GM21367 (cell line): Measurements from ENCODE around the gene MAP3K4.
"Not testable (repeated sequence)": the region's sequence is repeated elsewhere in the genome, so short reads cannot be mapped to it uniquely, and the experiment has no call there.

Experiments
- ATAC-seq: cut with Tn5 transposase; IDR thresholded peaks from one replicate; pipeline ENCODE4 v1.9.1; 2021; ENCODE audit not compliant: unreplicated experiment

Gene MAP3K4

DNA sequence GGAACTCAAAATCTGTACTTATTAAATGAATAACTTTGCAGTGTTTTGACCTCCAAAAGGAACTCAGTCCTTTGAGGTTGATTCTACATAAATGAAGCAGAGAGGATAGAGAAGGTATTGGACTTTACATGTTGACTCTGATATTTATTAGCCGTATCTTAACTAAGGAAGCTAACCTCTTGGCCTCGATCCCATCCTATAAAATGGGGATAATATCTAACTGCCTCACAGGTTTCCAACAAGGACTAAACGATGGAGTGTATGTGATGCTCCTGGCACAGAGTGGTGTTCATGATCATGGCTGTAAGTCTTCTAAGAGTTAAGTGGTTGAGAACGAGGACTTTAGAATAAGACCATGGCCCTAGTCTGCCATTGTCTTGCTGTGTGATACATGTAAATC, 24.2 kb upstream of the MAP3K4 start:
- ATAC-seq: no peak

DNA sequence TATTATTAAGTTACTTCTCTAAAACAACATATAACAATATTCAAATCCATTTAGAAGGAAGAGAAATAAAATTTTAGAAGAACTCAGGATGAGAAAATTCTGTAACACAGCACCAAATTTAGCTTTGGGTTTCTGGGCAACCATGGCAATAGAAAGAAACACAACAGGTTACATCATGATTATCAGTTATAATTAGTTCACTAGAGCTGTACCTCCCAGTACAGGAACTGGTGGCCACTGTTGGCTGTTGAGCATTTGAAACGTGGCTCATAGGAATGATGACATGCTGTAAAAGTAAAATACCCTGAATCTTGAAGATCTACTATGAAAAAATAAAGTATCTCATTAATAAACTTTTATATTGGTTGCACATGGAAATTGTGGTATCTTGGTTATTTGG, 23.7 kb upstream of the MAP3K4 start:
- no peak for ATAC-seq

GRCh38 chr6:160971171-160971570, 20.4 kb upstream of the MAP3K4 start:
- ATAC-seq: no peak

DNA sequence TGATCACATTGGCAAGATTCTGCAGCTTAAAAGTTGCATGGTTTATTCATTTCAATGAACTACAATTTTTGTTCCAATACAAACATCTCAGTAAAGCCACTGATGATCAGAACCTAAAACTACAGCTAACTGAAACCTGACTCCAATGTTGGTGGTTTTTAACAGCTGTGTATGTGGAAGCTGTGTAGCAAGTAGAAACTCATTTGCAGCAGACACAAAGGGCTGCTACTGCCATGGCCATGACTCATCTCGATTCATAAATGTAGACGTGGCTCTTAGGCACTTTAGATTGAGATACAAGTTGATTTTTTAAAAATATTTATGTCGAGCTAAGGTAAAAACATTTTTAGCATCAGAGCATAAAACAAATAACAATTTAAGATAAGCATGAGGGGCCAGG, 19.5 kb upstream of the MAP3K4 start:
- no peak for ATAC-seq

GRCh38 chr6:160972594-160972993, 19.0 kb upstream of the MAP3K4 start:
- ATAC-seq: not testable (repeated sequence)

DNA sequence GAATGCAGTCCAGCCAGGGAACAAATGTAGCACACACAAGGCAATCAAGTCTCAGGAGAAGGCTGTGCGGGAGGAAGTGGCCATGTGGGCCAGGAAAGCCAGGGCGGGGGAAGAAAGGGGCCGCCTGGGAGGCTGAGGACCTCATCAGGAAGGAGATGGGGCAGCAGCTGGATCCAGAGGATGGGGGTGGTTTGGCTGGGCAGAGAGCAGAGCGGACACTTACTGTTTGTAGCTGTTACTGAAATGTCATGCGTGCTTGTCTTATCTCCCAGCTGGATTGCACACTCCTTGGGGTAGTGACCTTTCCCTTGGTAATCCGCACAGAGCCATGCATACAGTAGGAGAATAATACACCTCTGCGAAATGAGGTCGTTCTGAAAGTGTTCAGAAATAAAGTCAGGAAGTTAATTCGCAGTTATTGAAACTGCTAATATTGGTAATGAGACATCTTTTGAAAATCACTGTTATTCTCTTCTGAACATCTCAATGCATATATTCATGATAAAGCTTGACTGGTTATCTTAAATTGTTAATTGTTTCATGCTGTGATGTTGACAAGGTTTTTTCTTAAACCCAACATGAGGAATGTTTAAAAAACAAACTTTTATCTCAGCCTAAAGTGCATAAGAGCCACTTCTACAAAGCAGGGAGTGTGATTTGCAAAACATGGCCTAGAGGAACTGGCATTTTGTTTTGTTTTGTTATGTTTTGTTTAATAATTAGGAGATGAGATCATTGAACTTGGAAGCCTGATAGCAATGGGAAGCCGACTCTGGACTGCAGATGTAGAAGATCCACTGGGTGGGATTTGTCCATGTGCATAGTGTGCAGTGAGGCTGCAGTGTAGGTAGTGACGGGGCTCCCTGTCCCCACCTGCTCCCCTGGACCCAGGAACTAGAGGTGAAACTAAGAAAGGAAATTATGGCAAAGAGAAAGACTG, 18.0 kb upstream of the MAP3K4 start:
- ATAC-seq: no peak

DNA sequence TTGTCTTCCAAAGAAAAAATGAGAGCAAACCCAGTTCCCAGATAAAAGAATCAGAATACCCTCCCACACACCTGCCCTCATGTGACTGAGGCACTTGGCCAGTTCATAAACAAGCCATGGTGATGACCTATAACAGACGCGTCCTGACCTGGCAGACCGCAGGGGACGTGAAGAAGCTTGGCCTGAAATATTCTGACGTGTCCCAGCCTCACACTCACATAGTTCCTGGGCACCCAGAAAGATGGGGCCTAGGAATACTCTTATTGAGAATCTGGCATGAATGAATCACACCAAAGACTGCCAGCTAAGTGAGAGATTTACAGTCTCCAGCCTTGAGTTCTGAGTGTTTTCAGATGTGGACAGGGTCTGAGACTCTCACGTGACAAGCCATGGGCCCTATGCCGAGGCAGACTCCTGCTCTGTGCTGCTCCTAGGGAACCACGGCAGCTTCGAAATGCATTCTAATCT, 17.2 kb upstream of the MAP3K4 start:
- ATAC-seq: no peak

- no peak for ATAC-seq
Observed at GRCh38 chr6:160975162-160975561, 16.4 kb upstream of the MAP3K4 start.

DNA sequence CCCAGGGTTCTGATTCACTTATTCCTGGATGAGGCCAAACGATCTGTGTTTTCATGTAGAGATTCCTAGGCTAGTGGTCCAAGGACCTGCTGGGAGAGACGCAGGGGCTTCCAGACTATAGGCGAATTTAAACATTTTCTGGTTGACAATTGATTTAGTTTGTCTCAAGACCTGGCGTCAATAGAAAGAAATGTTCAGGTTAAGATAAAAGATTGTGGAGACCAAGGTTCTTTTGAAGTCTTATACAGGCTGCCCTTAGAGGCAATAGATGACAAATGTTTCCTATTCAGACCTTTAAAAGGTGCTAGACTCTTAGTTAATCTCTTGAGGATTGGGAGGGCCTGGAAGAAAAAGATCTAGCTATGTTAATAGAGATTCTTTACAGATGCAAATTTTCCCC, 15.6 kb upstream of the MAP3K4 start:
- not testable (repeated sequence) for ATAC-seq

DNA sequence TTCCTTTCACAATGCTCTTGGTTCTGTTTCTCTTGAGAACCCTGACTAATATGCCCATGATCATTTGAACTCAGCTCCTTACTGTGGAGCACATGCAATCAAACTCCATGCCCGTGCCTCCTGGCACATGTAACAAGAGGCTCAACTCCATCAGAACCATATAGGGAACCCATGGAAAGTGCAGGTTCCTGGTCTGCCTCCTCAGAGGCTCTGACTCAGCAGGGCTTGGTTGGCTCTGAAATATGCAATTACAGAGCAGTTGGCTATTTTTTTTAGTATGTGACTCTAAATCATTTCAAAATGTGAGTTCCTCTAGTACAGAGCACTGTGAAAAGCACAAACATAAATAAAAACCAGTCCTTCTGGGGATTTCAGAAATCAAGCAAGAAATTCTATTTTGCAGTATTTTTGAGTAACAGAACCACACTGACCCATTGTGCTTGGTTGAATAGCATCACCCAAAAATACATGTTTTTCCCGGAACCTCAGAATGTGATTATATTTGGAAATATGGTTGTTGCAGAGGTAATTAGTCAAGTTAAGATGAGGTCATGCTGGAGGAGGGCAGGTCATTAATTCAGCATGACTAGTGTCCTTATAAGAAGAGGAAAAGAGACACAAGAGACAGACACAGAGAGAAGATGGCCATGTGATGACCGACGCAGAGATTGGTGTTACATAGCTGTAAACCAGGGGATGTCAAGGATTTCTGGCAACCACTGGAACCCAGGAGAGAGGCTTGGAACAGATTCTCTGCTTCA, 13.2 kb upstream of the MAP3K4 start:
- ATAC-seq: no peak

- no peak for ATAC-seq
Observed at GRCh38 chr6:160979061-160979708, 12.4 kb upstream of the MAP3K4 start.

GRCh38 chr6:160983377-160983948, 8.1 kb upstream of the MAP3K4 start:
- not testable (repeated sequence) for ATAC-seq

GRCh38 chr6:160986851-160987250, 4.7 kb upstream of the MAP3K4 start:
- no peak for ATAC-seq

DNA sequence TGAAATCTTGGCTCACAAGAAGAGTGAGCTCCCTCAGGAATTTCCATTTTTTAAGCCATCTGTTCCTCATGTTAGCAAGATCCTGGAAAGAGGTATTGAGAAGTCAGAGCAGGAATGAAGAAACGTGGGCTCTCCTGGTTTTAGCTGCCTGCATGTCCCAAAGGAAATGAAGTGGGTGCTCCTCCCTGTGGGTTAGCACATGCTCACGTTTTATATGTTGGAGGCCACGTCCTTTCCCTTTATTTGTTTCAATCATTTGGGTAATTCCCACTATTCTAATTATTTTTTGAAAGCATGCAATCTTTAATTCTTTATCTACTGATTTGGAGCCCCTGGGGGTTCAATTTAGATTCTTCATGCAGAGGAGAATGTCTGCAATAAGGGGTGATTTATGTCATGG, 4.3 kb upstream of the MAP3K4 start:
- no peak for ATAC-seq

DNA sequence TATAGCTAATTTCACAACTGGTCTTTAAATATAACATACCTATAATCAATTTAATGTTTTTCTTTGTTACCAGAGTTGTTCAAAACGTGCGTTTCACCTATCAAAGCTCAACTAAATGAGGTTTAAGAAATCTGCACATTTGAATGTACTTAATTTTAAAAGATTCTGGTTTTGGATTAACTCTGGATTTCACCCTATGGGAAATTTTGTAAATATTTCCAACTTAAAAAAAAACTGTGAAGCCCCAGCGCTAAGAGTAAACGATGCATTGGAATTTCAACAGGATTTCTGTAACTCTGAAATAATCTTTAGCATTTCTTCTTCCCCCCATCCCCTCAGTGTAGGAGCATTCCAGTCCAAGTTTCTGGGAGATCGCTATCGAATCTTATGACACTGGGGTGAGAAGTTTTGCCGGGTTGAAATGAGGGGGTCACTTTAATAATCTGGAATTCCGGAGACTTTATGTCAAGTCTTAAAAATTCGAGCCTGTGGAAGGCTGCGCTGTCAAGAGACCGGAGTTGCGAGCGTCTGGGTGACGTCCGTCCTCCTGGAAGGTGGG, 643 bp upstream of the MAP3K4 start:
- ATAC-seq: no peak

DNA sequence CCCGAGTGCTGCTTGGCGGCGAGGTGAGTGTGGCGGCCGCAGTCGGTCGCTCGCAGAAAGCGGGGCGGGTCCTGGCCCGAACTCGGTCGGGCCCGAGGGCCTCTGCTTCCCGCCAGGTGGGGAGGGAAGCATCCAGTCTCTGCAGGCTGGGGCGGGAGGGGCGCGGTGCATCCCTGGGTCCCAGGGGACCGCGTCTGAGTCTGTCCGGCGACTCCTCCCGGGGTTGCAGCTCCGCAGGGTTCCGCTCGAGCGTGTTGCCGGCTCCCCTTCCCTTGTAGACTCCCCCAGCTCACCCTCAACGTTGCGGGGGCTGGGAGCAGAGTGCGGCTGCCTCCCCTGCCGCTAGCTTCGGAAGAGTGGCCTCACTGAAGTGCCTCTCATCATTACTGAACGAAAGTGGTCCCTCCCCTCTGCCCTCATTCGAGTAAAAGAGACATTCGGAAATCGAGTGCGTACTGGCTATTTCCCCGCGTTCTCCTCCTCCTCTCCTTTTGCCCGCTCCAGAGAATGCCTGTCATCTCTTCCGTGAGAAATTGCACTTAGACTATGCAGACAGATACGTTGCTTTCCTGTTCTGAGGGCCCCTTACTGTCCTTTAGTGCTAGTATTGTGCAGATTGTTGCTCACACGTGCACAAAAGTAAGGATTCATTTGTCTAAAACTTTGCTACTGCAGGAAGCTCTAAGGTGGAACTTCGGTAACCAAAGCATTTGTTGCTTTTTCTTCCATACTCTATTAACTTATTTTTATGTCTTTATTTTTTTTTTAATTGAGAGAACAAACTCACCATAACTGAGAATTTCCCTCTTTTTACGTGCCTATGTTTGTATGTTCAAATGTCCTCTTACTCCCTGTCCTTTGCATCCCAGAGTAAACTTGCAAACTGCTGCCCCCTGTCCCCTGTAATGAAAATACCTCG, 751 bp downstream of the MAP3K4 start:
- ATAC-seq: peak; percentile 40

GRCh38 chr6:160992980-160993314, 1.4 kb downstream of the MAP3K4 start:
- ATAC-seq: no peak

DNA sequence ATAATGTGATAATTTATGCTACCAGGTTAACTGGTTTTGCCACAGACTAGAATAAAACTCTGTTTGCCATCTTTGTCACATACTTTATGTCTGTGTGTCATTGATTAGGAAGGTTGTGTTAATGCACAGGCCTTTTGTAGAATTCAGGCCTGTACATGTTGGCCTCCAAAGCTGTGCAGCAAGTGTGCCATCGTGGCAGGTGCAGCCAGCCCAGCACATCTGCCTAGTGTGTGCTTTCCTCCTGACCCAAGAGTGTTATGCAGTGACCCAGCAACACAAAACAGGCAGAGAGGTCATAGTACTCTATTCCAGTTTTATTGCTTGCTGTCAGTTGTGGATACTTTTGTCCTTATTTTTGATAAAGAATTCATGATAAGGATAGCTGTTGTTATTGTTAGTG, 3.7 kb downstream of the MAP3K4 start:
- no peak for ATAC-seq

- ATAC-seq: no peak
Observed at GRCh38 chr6:160996131-160996601, 4.6 kb downstream of the MAP3K4 start.

DNA sequence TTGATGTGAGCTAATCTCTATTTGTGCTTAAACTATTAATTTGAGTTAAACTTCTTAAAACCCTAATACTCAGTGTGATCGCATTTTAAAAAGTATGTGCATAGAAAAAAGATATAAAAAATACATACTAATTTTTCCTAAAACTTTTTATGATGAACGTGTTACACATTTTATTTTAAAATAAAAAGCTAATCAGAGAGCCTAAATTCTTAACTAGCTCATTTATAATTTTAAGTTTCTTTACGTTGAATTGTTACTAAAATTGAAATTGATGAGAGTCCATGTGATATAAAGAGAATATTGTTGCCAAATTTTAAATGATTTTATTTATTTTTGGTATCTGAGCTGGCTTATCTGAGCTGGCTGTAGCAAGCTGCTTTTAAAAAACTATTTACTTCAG, 6.6 kb downstream of the MAP3K4 start:
- ATAC-seq: no peak
